Mucosa of stomach (tissue), 1 donor: ENCODE results near the gene CABP4.
"Not testable (repeated sequence)": the region's sequence is repeated elsewhere in the genome, so short reads cannot be mapped to it uniquely, and the experiment has no call there.

Source experiments
- H3K27me3 ChIP-seq: one replicate; pipeline ENCODE4 v1.7.0; 2013; ENCODE audit warnings: mild to moderate bottlenecking, low read length; ENCODE audit not compliant: control insufficient read depth, insufficient read depth
- H3K36me3 ChIP-seq: one replicate; pipeline ENCODE4 v1.7.0; 2013; ENCODE audit warnings: low read length; ENCODE audit not compliant: control insufficient read depth, insufficient read depth
- H3K4me1 ChIP-seq: one replicate; pipeline ENCODE4 v1.7.0; 2013; ENCODE audit warnings: mild to moderate bottlenecking, low read length; ENCODE audit not compliant: control insufficient read depth, insufficient read depth
- H3K4me3 ChIP-seq: one replicate; pipeline ENCODE4 v1.7.0; 2013; ENCODE audit warnings: low read length
- H3K9ac ChIP-seq: one replicate; pipeline ENCODE4 v1.7.0; 2013; ENCODE audit warnings: mild to moderate bottlenecking, low read length, moderate library complexity
- H3K9me3 ChIP-seq: one replicate; pipeline ENCODE4 v1.7.0; 2013; ENCODE audit warnings: mild to moderate bottlenecking, low read length, moderate library complexity; ENCODE audit not compliant: control insufficient read depth
- donor health status: Pancreatic carcinoma.

The CABP4 gene

GRCh38 chr11:67468759-67469507, 13.8 kb downstream of the CABP4 start, which contains the start of gene TMEM134:
Gene TMEM134 (minus strand): TSS chr11:67469251. CDS start chr11:67469192, 59 bp downstream.
- H3K4me1 ChIP-seq, result peaks cover 39% of the 10 kb centered on the region

GRCh38 chr11:67469508-67469811, 14.3 kb downstream of the CABP4 start:
- Histone ChIP-seq H3K9me3 (no peaks in the 10 kb centered on the region), H3K27me3 (no peaks in the 10 kb centered on the region), H3K4me3 (peak overlapping the region; percentile 86), H3K36me3 (no peaks in the 10 kb centered on the region), H3K9ac (peak overlapping the region; percentile 87), H3K4me1 (peaks cover 34% of the 10 kb centered on the region)

More at GRCh38 chr11:67468759-67469507, 13.8 kb downstream of the CABP4 start, which contains the start of gene TMEM134:
- peak within 1 kb of the TSS; percentile 86 for H3K4me3 ChIP-seq
- H3K9me3 ChIP-seq, result no peaks in the 10 kb centered on the region
- H3K9ac ChIP-seq, result peak within 1 kb of the TSS; percentile 88
- H3K27me3 ChIP-seq, result no peaks in the 10 kb centered on the region
- H3K36me3 ChIP-seq, result no peaks in the 10 kb centered on the region

- Histone ChIP-seq H3K27me3 (no peaks in the 10 kb centered on the region), H3K4me3 (no peak overlapping the region), H3K9ac (no peak overlapping the region), H3K4me1 (peaks cover 28% of the 10 kb centered on the region), H3K9me3 (no peaks in the 10 kb centered on the region), H3K36me3 (no peaks in the 10 kb centered on the region)
Observed at GRCh38 chr11:67470337-67471002, 15.3 kb downstream of the CABP4 start.

- no peaks in the 10 kb centered on the region for H3K9me3 ChIP-seq
- no peaks in the 10 kb centered on the region for H3K27me3 ChIP-seq
- H3K4me1 ChIP-seq, result peaks cover 12% of the 10 kb centered on the region
- H3K4me3 ChIP-seq, result no peak overlapping the region
- no peak overlapping the region for H3K9ac ChIP-seq
- no peaks in the 10 kb centered on the region for H3K36me3 ChIP-seq
Observed at GRCh38 chr11:67472882-67473281, 17.7 kb downstream of the CABP4 start.

- not testable (repeated sequence) for H3K36me3 ChIP-seq, H3K4me3 ChIP-seq, H3K27me3 ChIP-seq, H3K4me1 ChIP-seq, H3K9ac ChIP-seq, H3K9me3 ChIP-seq
Observed at GRCh38 chr11:67476692-67477091, 21.5 kb downstream of the CABP4 start.

- H3K9ac ChIP-seq, H3K4me3 ChIP-seq, H3K9me3 ChIP-seq, H3K27me3 ChIP-seq, H3K36me3 ChIP-seq, H3K4me1 ChIP-seq: not testable (repeated sequence)
Observed at GRCh38 chr11:67477344-67478050, 22.3 kb downstream of the CABP4 start.

- peak overlapping the region; percentile 75 for H3K4me3 ChIP-seq
- no peaks in the 10 kb centered on the region for H3K36me3 ChIP-seq
- peak overlapping the region; percentile 77 for H3K9ac ChIP-seq
Observed at GRCh38 chr11:67482275-67482826, 27.2 kb downstream of the CABP4 start.

GRCh38 chr11:67482827-67483798, 28.0 kb downstream of the CABP4 start, which contains the start of gene AIP:
Gene AIP (plus strand): TSS chr11:67483026. CDS start chr11:67483159, 133 bp downstream.
- Histone ChIP-seq H3K9me3 (no peaks in the 10 kb centered on the region), H3K9ac (peak within 1 kb of the TSS; percentile 77), H3K4me3 (peak within 1 kb of the TSS; percentile 75), H3K4me1 (peaks cover 23% of the 10 kb centered on the region), H3K27me3 (no peaks in the 10 kb centered on the region), H3K36me3 (no peaks in the 10 kb centered on the region)

More at GRCh38 chr11:67482275-67482826, 27.2 kb downstream of the CABP4 start:
- H3K9me3 ChIP-seq, result no peaks in the 10 kb centered on the region
- peaks cover 23% of the 10 kb centered on the region for H3K4me1 ChIP-seq
- H3K27me3 ChIP-seq, result no peaks in the 10 kb centered on the region

GRCh38 chr11:67483831-67484665, 28.9 kb downstream of the CABP4 start:
- H3K4me1 ChIP-seq, result peaks cover 23% of the 10 kb centered on the region
- peak overlapping the region; percentile 37 for H3K9ac ChIP-seq
- H3K4me3 ChIP-seq, result no peak overlapping the region
- H3K27me3 ChIP-seq, result no peaks in the 10 kb centered on the region
- no peaks in the 10 kb centered on the region for H3K9me3 ChIP-seq
- H3K36me3 ChIP-seq, result no peaks in the 10 kb centered on the region

- H3K4me3 ChIP-seq, result no peak overlapping the region
- no peaks in the 10 kb centered on the region for H3K9me3 ChIP-seq
- no peaks in the 10 kb centered on the region for H3K36me3 ChIP-seq
- peak overlapping the region; percentile 37 for H3K9ac ChIP-seq
- peaks cover 23% of the 10 kb centered on the region for H3K4me1 ChIP-seq
- no peaks in the 10 kb centered on the region for H3K27me3 ChIP-seq
Observed at GRCh38 chr11:67484847-67485311, 29.7 kb downstream of the CABP4 start.
